Measurements from ENCODE around the gene MAGEA3.
"Not testable (repeated sequence)": the region's sequence is repeated elsewhere in the genome, so short reads cannot be mapped to it uniquely, and the experiment has no call there.

Gene MAGEA3

DNA sequence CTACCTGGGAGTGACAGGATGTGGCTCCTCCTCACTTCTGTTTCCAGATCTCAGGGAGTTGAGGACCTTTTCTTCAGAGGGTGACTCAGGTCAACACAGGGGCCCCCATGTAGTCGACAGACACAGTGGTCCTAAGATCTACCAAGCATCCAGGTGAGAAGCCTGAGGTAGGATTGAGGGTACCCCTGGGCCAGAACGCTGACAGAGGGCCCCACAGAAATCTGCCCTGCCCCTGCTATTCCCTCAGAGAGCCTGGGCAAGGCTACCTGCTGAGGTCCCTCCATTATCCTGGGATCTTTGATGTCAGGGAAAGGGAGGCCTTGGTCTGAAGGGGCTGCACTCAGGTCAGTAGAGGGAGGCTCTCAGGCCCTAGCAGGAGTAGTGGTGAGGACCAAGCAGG, 36.5 kb downstream of the MAGEA3 start:
- H3K4me3 ChIP-seq (ENCODE audit: control insufficient read depth, low read depth, low read length) = no peak overlapping the region
- TF ChIP-seq, protein P1, sequence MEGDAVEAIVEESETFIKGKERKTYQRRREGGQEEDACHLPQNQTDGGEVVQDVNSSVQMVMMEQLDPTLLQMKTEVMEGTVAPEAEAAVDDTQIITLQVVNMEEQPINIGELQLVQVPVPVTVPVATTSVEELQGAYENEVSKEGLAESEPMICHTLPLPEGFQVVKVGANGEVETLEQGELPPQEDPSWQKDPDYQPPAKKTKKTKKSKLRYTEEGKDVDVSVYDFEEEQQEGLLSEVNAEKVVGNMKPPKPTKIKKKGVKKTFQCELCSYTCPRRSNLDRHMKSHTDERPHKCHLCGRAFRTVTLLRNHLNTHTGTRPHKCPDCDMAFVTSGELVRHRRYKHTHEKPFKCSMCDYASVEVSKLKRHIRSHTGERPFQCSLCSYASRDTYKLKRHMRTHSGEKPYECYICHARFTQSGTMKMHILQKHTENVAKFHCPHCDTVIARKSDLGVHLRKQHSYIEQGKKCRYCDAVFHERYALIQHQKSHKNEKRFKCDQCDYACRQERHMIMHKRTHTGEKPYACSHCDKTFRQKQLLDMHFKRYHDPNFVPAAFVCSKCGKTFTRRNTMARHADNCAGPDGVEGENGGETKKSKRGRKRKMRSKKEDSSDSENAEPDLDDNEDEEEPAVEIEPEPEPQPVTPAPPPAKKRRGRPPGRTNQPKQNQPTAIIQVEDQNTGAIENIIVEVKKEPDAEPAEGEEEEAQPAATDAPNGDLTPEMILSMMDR (conservative IDR thresholded peaks at IDR 0.05; ENCODE audit: control insufficient read depth, insufficient read depth, low read depth, low read length) = no peak
- DNase-seq (ENCODE audit: low read depth) = no peak

DNA sequence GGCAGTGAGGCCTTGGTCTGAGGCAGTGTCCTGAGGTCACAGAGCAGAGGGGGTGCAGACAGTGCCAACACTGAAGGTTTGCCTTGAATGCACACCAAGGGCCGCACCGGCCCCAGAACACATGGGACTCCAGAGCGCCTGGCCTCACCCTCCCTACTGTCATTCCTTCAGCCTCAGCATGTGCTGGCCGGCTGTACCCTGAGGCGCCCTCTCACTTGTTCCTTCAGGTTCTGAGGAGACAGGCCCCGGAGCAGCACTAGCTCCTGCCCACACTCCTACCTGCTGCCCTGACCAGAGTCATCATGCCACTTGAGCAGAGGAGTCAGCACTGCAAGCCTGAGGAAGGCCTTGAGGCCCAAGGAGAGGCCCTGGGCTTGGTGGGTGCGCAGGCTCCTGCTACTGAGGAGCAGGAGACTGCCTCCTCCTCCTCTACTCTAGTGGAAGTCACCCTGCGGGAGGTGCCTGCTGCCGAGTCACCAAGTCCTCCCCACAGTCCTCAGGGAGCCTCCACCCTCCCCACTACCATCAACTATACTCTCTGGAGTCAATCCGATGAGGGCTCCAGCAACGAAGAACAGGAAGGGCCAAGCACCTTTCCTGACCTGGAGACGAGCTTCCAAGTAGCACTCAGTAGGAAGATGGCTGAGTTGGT, 37.4 kb downstream of the MAGEA3 start:
- no peak overlapping the region for H3K4me3 ChIP-seq (ENCODE audit: control insufficient read depth, low read depth, low read length)
- TF ChIP-seq, protein P1 (conservative IDR thresholded peaks at IDR 0.05; ENCODE audit: control insufficient read depth, insufficient read depth, low read depth, low read length) = no peak
- no peak for DNase-seq (ENCODE audit: low read depth)

GRCh38 chrX:152736528-152736927, 37.9 kb downstream of the MAGEA3 start:
- not testable (repeated sequence) for H3K4me3 ChIP-seq (ENCODE audit: control insufficient read depth, low read depth, low read length); DNase-seq (ENCODE audit: low read depth)

DNA sequence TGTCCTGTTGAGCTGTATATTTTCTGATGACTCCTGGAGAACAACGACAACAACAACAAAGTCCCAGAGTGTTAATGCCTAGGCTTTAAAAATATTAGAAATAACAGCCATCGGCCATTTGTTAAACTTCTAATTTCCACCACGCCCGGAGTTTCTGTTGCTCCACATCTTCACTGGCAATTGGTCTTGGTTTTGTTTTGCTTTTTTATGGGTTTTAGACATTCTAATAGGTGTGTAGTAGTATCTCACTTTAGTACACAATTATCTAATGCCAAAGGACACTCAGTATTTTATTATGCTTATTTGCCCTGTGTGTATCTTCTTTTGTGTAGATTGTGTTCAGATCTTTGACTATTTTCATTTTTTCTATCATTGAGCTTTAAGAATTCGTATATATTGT, 40.0 kb downstream of the MAGEA3 start:
- TF ChIP-seq, protein P1 (conservative IDR thresholded peaks at IDR 0.05; ENCODE audit: control insufficient read depth, insufficient read depth, low read depth, low read length) = no peak
- no peak overlapping the region for H3K4me3 ChIP-seq (ENCODE audit: control insufficient read depth, low read depth, low read length)
- no peak for DNase-seq (ENCODE audit: low read depth)

Data from fibroblast of mammary gland (primary cell).